Coronary artery (tissue), 2 donors: ENCODE measurements around the gene ACOT7.

ENCODE experiments used
- DNase-seq: peaks from one replicate; pipeline ENCODE4 v3.0.0-alpha.2; 2017; ENCODE audit warnings: low spot score
- H3K27ac ChIP-seq, 2 donors: fragments of 200-600 bp; sonication (generic); one replicate each; pipeline ENCODE4 v1.5.1; 2016 to 2019
- H3K4me3 ChIP-seq: fragments of 200-600 bp; sonication (generic); 2 replicates; pipeline ENCODE4 v1.5.1; 2016; ENCODE audit warnings: mild to moderate bottlenecking, moderate library complexity
- TF ChIP-seq, protein P1 (sequence below): fragments of 200-600 bp; sonication (generic); IDR thresholded peaks from one replicate; pipeline ENCODE4 v1.5.1; 2019; ENCODE audit warnings: antibody characterized with exemption

ACOT7 gene

GRCh38 chr1:6257541-6258069, 136.0 kb downstream of the ACOT7 start:
- DNase-seq: no peak
- TF ChIP-seq, protein P1, sequence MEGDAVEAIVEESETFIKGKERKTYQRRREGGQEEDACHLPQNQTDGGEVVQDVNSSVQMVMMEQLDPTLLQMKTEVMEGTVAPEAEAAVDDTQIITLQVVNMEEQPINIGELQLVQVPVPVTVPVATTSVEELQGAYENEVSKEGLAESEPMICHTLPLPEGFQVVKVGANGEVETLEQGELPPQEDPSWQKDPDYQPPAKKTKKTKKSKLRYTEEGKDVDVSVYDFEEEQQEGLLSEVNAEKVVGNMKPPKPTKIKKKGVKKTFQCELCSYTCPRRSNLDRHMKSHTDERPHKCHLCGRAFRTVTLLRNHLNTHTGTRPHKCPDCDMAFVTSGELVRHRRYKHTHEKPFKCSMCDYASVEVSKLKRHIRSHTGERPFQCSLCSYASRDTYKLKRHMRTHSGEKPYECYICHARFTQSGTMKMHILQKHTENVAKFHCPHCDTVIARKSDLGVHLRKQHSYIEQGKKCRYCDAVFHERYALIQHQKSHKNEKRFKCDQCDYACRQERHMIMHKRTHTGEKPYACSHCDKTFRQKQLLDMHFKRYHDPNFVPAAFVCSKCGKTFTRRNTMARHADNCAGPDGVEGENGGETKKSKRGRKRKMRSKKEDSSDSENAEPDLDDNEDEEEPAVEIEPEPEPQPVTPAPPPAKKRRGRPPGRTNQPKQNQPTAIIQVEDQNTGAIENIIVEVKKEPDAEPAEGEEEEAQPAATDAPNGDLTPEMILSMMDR: no peak
- Histone ChIP-seq H3K4me3 (no peak overlapping the region), H3K27ac (no peak overlapping the region)

DNA sequence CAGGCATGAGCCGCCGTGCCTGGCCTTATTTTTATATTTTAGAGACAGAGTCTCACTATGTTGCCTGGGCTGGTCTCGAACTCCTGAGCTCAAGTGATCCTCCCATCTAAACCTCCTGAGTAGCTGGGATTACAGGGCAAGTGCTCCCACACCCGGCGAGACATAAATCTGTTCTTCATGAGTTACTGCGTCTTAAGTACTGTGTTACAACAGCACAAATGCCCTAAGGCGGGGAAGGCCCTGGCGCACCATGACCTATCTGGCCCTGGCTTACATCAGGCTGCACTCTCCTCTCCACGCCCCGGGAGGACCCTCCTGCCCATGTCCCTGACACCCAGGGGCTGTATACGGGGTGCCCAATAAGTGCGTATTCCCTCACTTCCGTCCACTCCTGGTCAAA, 136.9 kb downstream of the ACOT7 start:
- TF ChIP-seq, protein P1: no peak
- no peak for DNase-seq
- Histone ChIP-seq H3K4me3 (no peak overlapping the region), H3K27ac (no peak overlapping the region)

- H3K27ac ChIP-seq: no peak overlapping the region
- TF ChIP-seq, protein P1: no peak
- no peak for DNase-seq
- no peak overlapping the region for H3K4me3 ChIP-seq
Observed at GRCh38 chr1:6254691-6255090, 138.9 kb downstream of the ACOT7 start.

DNA sequence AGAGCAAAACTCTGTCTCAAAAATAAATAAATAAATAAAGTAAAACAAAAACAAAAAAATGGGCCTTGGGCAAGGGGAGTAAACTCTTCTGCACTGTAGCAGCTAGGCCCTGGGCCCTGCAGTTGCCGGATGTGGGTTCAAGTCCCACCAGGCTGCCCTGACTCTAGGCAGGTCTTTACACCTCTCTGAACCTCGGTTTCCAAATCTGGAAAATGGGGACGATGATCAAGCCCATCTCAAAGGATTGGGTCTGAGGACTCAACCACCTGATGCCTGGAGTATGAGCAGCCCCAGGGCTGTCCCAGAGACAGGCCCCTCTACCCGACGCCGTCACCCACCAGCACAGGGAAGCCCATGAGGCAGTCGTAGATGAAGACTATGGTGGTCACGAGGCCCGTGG, 140.2 kb downstream of the ACOT7 start:
- no peak overlapping the region for H3K4me3 ChIP-seq
- no peak overlapping the region for H3K27ac ChIP-seq
- TF ChIP-seq, protein P1: no peak
- DNase-seq: no peak

- TF ChIP-seq, protein P1: no peak
- no peak for DNase-seq
- no peak overlapping the region for H3K4me3 ChIP-seq
- H3K27ac ChIP-seq: no peak overlapping the region
Observed at GRCh38 chr1:6252374-6252710, 141.2 kb downstream of the ACOT7 start.

DNA sequence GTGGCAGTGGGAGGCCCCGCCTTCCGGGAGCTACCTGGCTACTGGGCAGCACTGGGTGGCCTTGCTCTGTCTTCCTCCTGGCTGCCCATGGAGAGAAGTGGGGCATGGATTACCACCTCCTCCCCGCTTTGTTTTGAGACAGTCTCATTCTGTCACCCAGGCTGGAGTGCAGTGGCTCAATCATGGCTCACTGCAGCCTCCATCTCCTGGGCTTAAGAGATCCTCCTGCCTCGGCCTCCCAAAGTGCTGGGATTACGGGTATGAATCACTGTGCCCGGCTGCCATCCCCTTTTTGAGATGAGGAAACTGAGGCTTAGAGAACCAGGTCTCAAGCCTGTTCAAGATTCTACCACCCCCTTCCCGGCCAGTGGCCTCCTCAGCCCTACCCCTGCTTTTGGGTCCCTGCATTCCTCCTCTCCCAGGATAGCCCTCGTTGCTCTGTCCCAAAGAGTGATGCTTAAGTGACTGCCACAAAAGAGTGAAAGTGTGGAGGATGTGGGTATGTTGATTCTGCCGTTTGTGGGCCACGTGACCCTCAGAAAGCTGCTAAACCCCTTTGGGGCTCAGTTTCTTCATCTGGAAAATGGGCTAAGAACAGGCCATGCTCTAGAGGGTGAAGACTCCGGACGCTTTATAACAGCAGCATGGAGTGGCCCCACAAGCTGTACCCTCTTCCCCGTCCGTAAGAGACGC, 141.7 kb downstream of the ACOT7 start:
- Histone ChIP-seq H3K27ac (no peak overlapping the region), H3K4me3 (no peak overlapping the region)
- TF ChIP-seq, protein P1: no peak
- DNase-seq: no peak

DNA sequence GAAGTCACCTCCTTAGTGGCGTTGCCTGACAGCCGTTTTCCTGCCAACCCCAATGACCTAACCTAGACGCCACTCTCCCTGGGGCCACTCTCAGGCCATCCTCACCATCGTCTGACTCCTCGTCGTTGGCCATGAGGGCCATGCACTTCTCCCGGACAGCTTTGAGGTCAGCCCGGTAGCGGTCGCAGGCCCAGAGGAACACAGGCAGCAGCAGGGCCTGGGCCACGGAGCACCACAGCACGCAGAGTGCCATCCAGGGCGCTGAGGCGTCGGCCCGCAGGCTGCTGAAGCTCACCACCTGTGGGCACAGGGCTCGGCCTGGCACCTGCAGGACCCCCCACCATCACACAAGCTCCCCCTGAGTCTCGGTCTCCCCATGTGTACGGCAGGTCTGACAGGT, 142.3 kb downstream of the ACOT7 start:
- no peak overlapping the region for H3K27ac ChIP-seq
- H3K4me3 ChIP-seq: no peak overlapping the region
- TF ChIP-seq, protein P1: no peak
- DNase-seq: no peak
